GOT3 (cell line): Measurements from ENCODE around the gene HDAC11.
"Not testable (repeated sequence)": the region's sequence is repeated elsewhere in the genome, so short reads cannot be mapped to it uniquely, and the experiment has no call there.

ENCODE experiments used
- DNase-seq: peaks from one replicate; lab custom pipeline; 2025; ENCODE audit warnings: mixed read lengths; lab: John Stamatoyannopoulos, UW

Gene HDAC11

GRCh38 chr3:13507570-13508339, 27.6 kb downstream of the HDAC11 start:
- DNase-seq = no peak

- no peak for DNase-seq
Observed at GRCh38 chr3:13508496-13508895, 28.4 kb downstream of the HDAC11 start.

- no peak for DNase-seq
Observed at GRCh38 chr3:13509059-13509815, 29.1 kb downstream of the HDAC11 start.

GRCh38 chr3:13509816-13510192, 29.7 kb downstream of the HDAC11 start:
- no peak for DNase-seq

GRCh38 chr3:13512451-13512850, 32.3 kb downstream of the HDAC11 start:
- DNase-seq = no peak

- DNase-seq = no peak
Observed at GRCh38 chr3:13513051-13513912, 33.2 kb downstream of the HDAC11 start.

GRCh38 chr3:13513913-13514517, 33.9 kb downstream of the HDAC11 start:
- DNase-seq = no peak

GRCh38 chr3:13514639-13515435, 34.7 kb downstream of the HDAC11 start:
- no peak for DNase-seq

GRCh38 chr3:13515786-13516759, 36.0 kb downstream of the HDAC11 start:
- DNase-seq = no peak

- DNase-seq = no peak
Observed at GRCh38 chr3:13516760-13517135, 36.6 kb downstream of the HDAC11 start.

GRCh38 chr3:13517253-13517977, 37.3 kb downstream of the HDAC11 start:
- no peak for DNase-seq

GRCh38 chr3:13518516-13518953, 38.4 kb downstream of the HDAC11 start:
- DNase-seq = no peak

- no peak for DNase-seq
Observed at GRCh38 chr3:13519006-13519791, 39.1 kb downstream of the HDAC11 start.

- no peak for DNase-seq
Observed at GRCh38 chr3:13520326-13520880, 40.3 kb downstream of the HDAC11 start.

GRCh38 chr3:13521309-13521708, 41.2 kb downstream of the HDAC11 start:
- DNase-seq = no peak

GRCh38 chr3:13521749-13522148, 41.6 kb downstream of the HDAC11 start:
- not testable (repeated sequence) for DNase-seq

GRCh38 chr3:13522236-13522635, 42.1 kb downstream of the HDAC11 start:
- no peak for DNase-seq
